HG03064 (cell line): ENCODE data around the gene SORD.
A peak's percentile ranks its signal among the peaks of the same experiment; 100 is the strongest.

Experiments
- ATAC-seq: cut with Tn5 transposase; IDR thresholded peaks from one replicate; pipeline ENCODE4 v1.9.1; 2021; ENCODE audit warnings: low read depth; ENCODE audit not compliant: unreplicated experiment

The SORD gene

DNA sequence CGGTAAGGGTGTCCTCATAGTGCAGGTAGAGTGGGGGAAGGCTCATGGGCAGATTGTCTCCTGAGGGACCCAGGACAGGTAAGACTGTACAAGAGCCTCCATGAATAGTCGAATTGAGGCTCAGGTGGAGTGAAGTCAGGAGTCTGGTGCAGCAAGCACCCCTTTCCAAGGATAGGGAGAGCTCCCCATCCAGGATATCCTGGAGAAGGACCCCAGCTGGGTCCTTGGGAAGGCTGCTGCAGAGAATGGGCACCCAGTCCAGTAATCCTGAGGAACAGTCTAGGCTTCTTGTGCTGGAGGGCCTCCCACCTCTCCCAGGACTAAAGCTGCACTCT, 91.7 kb downstream of the SORD start:
- ATAC-seq: no peak

DNA sequence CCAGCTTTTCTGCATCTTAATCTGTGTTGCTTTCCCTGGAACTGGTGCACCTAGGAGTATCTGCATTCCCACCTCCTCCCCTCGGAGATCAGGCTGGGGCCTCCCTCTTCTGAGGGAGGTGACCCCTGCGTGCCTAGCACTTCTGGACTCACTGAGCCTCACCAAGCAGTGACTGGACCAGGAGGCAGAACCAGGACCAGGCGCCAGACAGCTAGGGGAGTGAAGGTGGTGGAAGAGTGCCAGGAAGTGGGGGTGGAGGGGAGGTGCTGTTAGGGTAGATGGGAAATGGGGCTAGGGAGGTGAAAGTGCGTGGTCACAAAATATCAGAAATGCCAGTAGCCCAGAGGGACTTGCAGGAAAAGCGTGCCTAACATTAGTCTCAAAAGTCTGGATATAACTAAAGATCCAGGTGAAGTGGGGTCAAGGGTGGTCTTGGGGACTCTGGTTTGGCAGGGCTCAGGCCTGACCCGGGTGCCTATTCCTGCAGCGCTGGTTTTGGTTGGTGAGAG, 92.4 kb downstream of the SORD start:
- no peak for ATAC-seq

DNA sequence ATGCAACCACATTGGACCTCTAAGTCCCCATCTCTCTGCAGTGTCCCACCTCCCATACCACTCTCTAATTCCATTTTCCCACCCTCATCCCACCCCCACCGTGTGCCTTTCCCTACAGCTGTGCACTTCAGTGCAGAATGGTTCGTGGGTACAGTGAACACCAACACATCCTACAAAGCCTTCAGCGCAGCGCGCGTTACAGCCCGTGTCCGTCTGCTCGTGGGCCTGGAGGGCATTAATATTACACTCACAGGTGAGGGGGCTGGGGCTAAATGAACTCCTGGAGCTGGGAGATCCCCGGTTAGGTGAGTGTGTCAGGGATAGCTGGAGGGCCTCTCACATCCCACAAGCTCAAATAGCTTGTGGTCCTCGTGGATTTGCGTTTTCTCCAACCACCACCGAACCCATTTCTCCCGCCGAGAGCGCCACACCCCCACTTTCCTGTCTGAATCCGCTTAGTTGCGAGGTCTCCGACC, 93.0 kb downstream of the SORD start:
- no peak for ATAC-seq

DNA sequence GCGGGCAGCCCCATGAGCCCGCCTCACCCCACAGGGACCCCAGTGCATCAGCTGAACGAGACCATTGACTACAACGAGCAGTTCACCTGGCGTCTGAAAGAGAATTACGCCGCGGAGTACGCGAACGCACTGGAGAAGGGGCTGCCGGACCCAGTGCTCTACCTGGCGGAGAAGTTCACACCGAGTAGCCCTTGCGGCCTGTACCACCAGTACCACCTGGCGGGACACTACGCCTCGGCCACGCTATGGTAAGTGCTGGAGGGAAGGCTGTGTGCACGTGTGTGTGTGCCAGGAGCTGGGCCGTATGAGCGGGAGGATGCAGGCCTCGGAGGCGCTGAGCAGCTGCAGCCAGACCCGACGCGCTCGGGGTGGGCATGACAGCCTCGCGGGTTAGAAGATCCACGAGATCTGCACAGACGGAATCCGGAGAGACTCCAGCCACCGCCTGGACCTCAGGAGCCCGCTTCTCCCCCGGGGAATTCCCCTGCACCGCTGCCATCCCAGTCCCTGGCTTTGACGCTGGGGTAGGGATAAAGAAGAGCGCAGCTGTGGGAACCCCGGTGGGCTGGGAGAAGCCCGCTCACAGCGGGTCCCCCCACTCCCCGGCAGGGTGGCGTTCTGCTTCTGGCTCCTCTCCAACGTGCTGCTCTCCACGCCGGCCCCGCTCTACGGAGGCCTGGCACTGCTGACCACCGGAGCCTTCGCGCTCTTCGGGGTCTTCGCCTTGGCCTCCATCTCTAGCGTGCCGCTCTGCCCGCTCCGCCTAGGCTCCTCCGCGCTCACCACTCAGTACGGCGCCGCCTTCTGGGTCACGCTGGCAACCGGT, 93.7 kb downstream of the SORD start:
- no peak for ATAC-seq

DNA sequence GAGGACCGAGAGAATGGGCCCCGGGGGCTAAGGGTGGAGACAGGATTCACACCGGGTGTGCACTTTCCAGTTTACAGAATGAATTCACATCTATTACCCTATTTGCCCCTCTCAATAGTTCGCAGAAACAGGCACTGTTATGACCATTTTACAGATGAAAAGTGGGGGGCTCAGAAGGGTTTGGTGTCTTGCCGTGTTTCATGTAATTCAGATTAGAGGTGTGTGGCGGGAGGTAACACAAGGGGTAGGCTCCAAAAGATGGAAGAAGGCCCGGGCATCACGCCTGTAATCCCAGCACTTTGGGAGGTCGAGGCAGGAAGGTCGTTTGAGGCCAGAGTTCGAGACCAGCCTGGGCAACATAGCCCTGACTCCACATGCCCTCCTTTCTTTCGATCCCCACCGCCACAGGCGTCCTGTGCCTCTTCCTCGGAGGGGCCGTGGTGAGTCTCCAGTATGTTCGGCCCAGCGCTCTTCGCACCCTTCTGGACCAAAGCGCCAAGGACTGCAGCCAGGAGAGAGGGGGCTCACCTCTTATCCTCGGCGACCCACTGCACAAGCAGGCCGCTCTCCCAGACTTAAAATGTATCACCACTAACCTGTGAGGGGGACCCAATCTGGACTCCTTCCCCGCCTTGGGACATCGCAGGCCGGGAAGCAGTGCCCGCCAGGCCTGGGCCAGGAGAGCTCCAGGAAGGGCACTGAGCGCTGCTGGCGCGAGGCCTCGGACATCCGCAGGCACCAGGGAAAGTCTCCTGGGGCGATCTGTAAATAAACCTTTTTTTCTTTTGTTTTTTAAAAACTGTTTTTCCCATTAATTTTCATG, 94.5 kb downstream of the SORD start:
- peak; percentile 29 for ATAC-seq

DNA sequence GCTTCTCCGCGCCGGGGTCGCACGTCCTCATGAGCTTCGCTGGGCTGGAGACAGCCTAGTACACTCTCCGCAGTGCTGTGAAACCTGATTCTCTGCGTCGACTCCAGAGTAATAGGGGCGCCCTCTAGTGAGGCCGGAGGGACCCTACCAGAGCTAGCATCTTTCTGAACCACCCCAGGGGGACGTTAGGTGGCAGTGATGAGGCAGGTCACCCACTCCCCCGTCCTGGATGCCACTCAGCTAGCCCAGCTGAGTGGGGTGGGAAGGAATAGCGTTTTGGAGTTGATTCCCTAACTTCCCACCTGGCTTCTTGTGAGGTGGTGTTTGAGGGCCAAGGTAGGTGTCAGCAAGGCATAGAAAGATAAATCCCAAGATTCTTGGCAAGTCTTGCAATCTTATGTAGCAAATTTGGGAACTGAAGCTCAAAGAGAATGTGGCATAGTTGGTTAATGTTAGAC, 95.2 kb downstream of the SORD start:
- peak; percentile 97 for ATAC-seq

DNA sequence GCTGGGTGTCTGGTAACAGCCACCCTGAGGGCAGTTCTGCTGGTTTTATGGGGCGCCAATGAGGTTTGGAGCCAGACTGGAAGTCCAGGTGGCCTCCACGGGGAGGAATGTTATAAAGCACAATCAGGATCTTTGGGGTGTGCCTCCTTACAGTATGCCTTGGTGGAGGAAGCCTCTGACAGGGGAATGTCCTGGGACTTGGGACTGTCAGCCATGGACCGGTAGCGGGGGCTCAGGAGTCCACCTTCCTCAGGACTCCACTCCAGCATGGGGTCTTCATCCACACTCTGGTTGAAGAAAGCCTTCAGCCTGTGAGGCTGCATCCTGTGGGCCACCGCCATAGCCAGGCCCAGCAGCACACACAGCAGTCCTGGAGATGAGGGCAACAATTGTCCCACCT, 96.0 kb downstream of the SORD start:
- ATAC-seq: no peak

DNA sequence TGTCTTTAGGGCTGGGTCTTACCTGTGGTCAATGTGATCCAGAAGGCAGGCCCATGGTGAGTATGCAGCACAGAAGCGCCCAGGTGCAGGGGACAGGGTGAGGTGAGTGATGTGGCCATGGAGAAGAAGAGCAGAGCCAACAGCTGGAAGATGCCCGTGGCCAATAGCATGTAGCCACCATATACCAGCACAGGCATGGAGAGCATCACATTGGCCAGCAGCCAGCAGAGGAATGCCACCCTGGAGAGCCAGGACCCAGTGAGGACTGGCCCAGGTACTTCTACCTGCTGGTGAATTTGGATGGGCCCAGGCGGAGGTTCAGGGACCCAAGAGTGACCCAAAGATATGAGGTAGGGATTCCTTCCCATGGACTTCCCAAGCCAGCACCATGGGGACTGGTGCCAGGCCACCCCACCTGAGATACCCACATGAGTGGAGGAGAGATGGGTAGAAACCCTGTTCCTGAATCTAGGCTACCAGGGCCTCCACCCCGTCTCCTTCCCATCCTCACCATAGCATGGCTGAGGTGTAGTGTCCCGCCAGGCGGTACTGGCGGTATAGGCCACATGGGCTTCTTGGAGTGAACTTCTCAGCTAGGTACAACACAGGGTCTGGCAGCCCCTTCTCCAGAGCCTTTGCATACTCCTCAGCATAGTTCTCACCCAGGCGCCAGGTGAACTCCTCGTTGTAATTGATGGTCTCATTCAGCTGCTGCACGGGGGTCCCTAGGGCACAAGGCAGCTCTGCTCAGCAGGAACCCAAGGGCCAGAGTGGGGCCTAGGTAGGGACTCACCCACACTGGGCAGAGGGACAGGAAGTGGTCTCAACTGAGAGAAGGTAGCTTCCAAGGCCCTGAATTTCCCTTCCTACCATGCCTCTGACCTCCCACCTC, 97.3 kb downstream of the SORD start:
- ATAC-seq: no peak

DNA sequence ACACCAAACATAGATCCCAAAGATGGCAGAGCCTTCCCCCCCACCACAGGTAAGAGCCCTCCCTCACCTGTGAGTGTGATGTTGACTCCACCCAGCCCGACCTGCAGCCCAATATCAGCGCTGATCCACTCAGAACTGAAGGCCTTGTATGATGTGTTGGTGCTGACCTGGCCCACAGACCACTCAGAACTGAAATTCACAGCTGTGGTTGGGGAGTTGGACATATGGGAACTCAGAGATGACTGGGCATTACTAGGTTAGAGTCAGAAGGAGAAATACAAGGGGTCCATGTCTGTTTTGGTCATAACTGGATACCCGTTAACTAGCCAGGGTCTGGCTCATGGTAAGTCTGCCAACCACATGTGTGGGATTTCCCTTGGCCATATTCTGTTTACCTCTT, 98.0 kb downstream of the SORD start:
- no peak for ATAC-seq

DNA sequence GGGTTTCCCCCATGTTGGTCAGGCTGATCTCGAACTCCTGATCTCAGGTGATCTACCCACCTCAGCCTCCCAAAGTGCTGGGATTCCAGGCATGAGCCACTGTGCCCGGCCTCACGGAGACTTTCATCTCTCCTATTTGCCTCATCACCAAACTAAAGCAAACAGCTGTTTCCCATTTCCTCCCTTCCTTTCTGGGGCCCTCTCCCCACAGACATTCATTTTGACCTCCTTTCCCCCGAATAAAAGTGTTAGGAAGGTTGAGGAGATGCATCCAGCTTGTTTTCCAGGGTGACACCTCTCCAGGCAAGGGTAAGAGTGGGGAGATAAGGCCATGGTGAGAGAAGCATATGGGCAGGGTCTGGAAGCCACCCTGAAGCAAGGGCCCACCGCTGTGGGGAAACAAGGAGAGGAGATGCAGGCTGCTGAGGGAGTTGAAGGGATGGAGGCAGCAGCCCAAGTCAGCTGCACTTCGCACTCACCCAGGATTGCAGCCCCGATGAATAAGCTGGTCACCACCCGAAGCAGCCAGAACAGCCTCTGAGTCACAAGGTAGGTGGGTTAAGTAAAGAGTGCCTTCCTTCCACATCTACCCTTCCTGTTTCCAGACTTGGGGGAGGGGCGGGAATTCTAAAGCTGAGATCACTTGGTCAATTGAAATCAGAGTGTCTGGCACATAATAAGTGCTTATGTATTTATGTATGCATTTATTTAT, 98.9 kb downstream of the SORD start:
- ATAC-seq: no peak

DNA sequence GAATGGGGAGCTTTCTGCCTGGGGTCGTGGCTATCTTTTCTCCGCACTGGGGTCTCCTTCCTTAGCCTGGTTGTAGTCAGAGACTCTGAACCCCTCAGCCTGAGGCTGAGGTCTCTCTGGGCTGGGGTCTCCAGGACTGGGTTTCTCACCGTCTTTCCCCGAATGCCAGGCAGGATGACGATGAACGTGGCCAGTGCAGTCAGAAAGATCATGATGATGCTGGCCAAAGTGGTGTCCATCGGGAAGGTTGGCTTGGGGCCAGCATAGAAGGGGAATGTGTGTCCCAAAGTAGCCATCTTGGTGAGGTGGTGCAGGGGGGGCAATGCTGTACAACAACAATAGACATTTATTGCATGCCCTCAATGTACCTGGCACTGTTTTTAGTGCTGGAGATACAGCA, 99.7 kb downstream of the SORD start:
- ATAC-seq: no peak

DNA sequence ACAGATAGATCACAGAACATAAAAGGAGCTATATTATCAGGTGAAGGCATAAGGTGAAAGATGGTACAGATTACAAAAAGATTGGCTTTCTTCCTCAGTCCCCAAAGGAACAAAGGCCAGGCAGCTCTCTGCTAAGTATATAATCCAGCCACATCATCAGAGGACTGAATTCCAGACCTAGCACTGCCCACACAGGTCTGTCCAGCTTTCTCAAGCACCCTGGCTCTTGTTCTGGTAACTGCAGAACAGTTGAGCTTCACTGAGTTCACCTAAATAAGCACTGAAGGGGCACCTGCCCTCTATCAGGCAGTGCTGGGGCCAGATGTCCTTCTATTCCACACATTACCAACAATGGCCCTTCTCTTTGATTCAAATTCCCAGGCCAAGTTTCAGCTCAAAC, 100.4 kb downstream of the SORD start:
- no peak for ATAC-seq

DNA sequence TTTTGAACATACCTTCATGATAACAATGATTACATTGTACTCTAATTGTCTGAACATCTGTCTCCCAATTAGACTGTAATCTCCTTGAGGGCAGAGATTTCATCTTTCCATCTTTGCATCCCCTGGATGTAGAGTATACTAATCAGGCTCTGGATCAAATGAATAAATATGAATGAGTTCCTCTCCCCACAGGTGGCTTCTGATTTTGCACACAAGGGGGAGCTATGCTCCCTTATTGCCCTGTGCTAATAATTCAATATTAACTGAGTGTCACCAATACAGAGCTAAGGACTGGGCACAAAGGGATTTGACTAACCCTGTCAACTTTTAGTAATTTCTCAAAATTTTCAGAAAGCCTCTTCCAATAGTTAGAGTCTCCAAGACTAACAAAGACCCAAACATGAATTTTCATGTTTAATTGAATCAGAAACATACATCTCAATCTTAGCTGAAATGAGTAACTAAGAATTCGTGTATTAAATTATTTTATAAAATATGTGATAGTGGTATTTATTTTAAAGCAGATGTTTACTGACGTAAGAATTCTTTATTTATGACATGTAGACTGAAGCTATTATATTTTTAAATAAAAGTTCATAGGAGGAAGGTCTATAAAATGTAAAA, 103.7 kb downstream of the SORD start:
- ATAC-seq: no peak
